Sciatic nerve (tissue), 2 donors: ENCODE data around the gene ADPRH. TPM values are rescaled to one million over a fixed set of nuclear protein-coding genes. Genes with fewer than 3 reads are reported as not detected.
"Not testable (repeated sequence)": the region's sequence is repeated elsewhere in the genome, so short reads cannot be mapped to it uniquely, and the experiment has no call there.

Experiments
- ATAC-seq: fragments of 200-7000 bp; cut with Tn5 transposase; one replicate; pipeline ENCODE4 v1.9.1; 2020; ENCODE audit warnings: mild to moderate bottlenecking, moderate library complexity
- DNase-seq: peaks from one replicate; pipeline ENCODE4 v3.0.0-alpha.2; 2020; ENCODE audit warnings: low spot score
- intact Hi-C: fragments of 100-400 bp; cut with DNase I; formaldehyde crosslinking; loops from one replicate; pipeline ENCODE4 v1.14.2; 2022
- total RNA-seq: library from RNA; stranded (reverse); fragmentation: NEBNext Ultra II Directional; extraction: Animal tissue kit (Norgen Biotek cat#: 25700); gene quantifications from one replicate; pipeline ENCODE4 v1.2.1, GENCODE V29; 2021
- donor health status: DM: no; HTN: no; CAD: no.
- donor health status: DM: no; HTN: no; CAD: no.

The ADPRH gene
- total RNA-seq, 1 donor from 2014 or later: 9.3 TPM

DNA sequence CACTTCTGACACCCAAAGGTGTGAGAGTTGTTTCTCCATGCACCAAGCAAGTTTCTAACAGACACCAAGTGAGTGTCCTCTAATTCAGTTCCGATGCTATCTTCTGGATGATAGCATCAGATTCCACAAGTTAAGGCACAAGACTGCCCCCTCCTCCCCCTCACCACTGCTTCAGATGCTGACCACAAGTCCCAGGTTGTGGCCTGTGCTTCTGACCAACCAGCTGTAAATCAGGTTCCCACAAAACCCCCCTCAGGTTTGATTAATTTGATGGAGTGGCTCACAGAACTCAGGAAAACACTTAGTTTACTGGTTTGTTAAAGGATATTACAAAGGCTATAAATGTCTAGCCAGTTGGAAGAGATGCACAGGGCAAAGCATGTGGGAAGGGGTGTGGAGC lies 11.4 kb downstream of the ADPRH start:
- no peak for DNase-seq
- ATAC-seq: no peak
- intact Hi-C loops: no loop called here

DNA sequence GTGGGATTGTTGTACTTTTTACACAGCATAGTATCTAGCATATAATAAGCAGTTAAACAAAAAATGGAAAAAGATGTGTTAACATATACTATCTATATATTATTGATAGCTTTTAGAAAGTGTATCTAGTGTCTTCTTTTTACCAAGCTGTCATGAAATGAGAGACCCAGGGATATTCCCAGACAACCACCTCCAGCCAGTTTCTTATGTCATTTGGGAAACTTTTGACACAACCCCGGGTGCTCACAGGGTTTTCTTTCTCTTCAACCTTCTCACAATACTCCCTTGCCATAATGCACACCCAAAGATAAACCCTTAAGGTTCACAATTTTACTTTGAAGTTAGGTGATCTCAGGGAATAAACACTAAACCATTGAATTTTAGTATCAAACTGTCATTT lies 13.6 kb downstream of the ADPRH start:
- intact Hi-C loops: no loop called here
- no peak for ATAC-seq
- no peak for DNase-seq

DNA sequence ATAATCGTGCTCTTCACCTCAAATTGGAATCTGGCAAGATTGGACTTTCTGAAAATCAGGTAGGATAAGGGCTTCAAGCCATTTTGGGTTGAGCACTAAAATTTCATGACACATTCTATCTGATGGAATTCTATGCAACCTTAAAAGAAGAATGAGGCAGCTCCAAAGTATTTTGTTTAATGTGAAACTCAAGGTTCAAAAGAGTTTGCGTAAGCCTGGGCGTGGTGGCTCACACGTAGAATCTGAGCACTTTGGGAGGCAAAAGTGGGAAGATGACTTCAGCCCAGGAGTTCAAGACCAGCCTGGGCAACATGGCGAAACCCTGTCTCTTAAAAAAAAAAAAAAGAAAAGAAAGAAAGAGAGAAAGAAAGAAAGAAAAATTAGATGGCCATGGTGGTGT lies 14.8 kb downstream of the ADPRH start:
- no peak for DNase-seq
- intact Hi-C loops: no loop called here
- ATAC-seq: no peak

DNA sequence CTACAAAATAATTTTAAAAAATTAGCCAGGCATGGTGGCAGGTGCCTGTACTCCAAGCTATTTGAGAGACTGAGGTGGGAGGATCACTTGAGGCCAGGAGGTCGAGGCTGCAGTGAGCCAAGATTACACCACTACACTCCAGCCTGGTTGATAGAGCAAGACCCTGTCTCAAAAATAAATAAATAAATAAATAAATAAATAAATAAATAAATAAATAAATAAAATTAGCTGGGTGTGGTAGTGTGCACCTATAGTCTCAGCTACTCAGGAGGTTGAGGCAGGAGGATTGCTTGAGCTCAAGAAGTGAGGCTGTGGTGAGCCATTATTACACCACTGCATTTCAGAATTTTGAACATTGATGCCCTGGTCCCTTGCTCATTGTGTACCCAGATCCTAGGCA lies 15.6 kb downstream of the ADPRH start:
- DNase-seq, intact Hi-C loops, ATAC-seq: not testable (repeated sequence)

DNA sequence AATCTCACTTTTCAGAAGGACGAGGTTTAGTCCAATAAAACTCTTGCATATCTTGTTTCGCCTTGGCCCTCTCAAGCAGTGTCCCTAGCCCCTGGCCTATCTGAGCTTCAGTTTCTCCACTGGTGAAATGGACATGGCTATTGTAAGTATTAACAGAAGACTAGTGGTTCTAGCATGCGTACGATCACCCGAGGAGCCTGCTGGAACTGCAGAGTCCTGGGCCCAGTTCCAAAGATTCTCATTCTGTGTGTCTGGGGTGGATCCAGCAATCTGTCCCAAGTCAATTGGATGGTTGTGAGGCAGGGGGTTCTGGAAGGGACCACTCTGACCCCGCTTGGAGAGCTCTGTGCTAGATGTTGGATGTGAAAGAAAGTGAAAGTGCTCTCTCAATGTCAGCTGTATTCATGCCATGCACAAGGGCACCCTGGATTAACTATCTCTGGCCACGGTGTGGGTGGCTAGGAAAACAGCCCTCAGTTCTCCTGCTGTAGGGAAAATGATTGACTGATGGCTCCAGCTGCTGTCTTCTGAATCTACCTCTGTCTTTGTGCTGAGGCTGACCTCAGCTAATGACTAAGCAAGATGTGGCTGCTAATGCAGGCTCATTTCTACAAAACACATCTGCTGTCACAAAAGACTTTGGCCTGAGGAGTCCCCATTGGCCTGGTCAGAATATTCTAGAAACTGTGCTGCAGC lies 16.5 kb downstream of the ADPRH start:
- no peak for ATAC-seq
- intact Hi-C loops: no loop called here
- no peak for DNase-seq

DNA sequence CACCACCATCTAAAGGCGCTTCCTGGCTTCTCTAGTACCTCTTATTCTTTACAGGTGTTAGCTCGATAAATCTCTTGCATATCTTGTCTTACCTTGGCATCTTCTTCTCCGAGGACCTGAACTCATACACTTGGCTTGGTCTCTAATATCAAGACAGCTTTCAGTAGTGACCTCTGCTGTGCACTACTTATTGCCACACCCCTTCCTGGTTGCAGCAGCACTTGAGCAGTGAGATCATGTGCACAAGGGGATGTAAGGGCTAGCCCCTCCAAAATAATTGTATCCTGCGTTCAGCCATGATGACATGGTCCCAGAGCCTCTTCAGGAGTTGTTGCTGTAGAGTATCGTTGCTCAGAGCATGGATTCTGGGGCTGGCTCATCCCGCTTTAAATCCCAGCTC lies 17.1 kb downstream of the ADPRH start:
- no peak for DNase-seq
- intact Hi-C loops: no loop called here
- ATAC-seq: no peak

DNA sequence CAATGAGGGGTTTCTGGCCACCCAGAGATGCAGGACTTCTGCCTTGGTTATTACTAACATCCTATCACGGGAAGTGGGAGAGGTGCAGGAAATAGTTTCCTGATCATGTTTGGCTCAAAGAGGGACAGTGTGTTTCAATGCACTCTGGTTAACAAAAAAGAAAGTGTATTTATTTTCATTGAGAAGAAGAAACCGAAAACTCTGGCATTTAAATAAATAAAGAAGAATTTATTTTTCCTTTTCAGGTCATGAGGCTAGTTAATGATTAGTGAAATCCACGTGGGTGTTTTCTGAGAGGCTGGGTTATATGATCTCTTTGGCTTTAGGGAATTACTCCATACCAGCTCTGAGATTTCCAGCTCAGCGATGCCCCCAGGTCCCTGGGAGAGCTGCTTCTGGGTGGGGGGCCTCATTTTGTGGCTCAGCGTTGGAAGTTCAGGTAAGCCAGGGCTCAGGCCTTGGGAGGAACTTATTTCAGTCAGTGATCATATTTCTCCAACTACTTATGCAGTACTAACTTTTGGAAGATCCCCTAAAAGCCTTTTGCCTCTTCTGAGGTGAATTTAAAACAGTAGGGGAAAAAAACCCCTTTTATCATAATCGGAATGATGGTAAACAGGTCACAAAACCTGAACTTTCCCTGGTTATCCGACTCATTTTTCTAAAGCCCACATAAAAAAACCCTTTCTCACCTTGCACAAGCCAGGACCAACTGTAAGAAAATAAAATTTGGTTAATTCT lies 18.4 kb downstream of the ADPRH start, which contains the start of gene PLA1A:
PLA1A (plus strand) TSS at position 338 of the 741 bp plus-strand sequence; CDS start at position 367, 29 bp downstream.
- no peak for ATAC-seq
- no peak for DNase-seq
- intact Hi-C loops: no loop called here

DNA sequence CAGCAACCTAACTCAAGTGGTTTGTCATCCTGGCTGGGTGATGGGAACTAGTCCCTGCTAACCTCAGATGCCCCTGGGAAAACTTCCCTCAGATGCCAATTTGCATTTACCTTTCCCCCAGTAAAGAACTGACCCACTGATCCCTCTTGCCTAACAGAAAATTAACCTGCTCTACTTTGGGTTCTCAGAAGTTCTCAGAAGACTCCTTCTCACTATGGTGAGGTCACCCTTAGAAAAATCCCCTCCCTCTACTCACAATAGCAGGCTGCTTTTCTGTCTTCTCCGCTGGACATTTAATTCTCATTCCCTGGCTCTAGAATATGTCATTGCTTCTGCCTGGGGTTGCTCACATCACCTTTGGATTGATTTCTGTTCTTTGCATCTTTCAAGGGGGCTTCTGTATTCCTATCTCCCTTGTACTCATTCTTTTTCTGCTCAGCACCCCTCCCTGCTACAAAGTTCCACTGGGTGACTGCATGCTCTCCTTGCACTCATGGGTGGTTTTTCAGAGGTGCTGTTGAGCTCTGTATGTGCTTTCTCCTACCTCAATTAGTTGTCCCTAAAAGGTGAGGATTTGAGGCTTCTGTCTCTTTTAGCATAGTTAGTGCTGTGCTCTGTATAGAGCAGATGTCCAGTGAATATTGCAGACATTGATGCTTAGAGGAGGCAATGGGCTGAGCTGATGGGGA lies 19.3 kb downstream of the ADPRH start:
- intact Hi-C loops: no loop called here
- ATAC-seq (no peak), DNase-seq (no peak)

DNA sequence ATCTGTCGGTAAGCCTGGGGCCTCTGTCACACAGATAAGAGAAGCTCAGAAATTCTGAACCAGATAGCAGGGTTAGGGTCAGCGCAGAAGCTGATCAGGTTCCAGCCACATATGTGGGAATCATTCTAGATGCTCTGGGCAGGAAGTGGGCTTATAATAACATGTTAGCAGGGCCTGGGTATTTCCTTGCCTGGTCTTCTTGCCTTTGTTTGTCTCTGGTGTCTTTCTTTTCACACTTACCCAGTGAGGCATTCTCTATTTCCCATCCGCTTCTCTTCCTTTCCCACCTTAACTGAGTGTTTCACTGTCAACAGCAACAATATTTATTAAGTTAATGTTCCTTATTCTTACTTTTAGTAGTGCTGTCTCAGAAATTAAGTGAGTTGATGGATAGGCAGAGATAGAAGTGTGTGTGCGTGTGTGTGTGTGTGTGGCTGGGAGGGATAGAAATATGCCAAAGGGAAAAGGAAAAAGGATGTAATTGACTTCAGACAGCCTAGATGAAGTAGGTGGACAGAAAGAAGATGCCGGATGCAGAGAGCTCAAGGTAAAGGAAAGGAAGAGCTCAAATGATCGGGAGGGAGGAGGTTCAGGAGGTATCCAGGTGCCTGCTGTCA lies 20.4 kb downstream of the ADPRH start:
- ATAC-seq (no peak), DNase-seq (no peak)
- intact Hi-C loops: no loop called here

DNA sequence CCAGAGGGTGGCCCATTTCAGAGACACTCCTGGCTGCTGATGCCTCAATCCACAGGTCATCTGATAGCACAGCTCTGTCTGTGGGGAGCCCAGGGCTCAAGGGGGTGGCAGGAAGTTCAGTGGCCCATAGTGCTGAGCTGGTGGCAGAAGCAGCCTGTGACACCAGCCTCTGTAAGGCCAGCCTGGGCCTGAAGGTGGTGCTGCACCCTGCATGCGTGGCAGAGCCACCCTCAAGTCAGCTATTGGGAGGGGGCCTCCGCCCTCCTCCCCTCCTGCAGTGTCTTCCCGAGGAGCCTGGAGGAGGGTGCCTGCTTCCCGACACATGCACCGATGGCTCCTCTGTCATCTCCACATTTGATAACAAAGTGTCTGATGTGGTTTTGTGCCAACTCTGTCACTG lies 21.4 kb downstream of the ADPRH start:
- DNase-seq: no peak
- intact Hi-C loops: no loop called here
- peak; percentile 17 for ATAC-seq

DNA sequence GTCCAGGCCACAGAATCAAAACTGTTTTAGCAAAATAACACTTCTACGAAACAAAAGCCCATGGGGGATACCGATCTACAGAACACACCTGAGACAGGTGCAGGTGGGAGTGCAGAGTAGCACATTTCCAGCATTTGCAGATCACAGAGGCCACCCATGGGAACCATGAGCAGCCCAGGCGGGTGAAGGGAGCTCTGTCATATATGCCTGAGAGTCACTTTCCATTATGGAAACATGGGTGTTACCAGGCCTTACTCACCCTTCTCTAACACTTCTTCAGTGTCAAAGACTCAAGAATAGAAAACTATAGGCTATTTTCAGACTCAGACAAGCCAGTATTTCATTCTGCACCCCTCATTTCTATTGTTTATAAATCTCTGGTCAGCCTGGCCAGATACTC lies 21.9 kb downstream of the ADPRH start:
- intact Hi-C loops: no loop called here

DNA sequence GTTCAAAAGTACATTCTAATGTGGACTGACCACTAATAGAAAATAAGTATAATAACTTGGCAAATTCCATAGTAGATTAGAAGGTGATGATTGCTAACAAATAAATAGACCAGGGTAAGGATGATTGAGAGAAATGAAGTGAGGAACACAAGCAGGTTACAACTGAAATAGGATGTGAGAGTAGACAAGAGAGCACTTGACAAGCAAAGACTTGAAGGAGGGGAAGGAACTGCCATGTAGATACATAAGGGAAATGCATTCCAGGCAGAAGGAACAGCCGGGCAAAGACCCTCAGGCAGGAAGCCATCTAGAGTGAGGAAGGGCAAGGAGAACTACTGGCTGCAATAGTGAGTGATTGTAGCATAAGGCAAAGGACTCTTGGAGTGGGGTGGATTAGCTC lies 23.4 kb downstream of the ADPRH start:
- ATAC-seq (no peak), DNase-seq (no peak)
- intact Hi-C loops: no loop called here

More for the DNA sequence above, 21.9 kb downstream of the ADPRH start:
- ATAC-seq (no peak), DNase-seq (no peak)

DNA sequence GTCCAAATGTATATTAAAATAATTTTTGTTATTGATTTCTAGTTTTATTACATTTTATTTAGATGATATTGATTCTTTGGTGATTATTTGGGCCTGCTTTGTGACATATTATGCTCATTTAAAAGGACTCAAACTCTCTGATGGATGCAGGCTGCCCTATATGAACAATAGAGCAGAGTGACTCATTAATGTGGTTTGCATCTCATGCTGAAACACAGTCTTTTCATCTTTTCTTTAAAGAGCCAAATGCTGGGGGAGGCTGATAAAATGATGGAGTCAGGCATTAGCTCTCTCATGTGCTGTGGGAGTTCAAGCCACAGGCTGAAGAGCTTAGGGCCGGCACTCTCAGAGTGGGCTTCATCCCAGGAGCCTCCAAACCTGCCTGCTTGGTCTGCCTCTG lies 25.6 kb downstream of the ADPRH start:
- intact Hi-C loops: no loop called here
- DNase-seq (no peak), ATAC-seq (no peak)

DNA sequence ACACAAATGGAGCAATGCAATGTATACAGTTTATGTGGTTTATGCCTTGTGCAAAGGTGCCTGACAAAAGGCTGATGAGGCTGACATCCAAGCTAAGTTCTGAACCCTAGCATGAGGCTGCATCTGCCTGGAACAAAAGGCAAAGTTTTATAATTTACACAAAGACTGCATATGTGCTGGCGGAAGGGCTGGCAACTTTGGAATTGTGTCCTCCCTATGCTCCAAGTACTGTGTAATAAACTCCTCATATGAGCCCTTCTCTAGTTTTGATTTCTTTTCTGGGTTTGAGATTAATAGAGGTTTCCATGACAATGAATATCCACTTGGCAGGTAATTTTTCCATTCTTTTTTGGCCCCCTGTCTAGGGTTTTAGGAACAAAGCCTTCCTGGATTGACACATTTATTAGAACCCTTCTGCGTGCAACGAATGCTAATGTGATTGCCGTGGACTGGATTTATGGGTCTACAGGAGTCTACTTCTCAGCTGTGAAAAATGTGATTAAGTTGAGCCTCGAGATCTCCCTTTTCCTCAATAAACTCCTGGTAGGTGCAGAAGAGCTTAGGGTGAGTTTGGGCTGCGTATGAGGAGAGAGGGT lies 29.2 kb downstream of the ADPRH start:
- intact Hi-C loops: no loop called here

DNA sequence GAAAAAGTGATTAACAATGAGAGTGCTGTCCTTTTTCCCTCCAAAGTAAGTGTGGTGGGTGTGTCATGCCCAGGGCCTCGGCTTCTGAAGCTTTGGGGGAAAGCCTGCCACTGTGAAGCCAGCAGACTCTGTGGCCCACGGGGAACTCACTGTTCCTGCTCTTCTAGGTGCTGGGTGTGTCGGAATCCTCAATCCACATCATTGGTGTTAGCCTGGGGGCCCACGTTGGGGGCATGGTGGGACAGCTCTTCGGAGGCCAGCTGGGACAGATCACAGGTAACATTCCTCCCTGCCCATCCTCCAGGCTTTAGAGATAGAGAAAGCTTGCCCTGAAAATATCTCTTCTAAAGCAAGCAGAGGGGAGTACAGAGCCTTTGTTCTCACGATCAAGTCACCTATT lies 30.0 kb downstream of the ADPRH start:
- no peak for DNase-seq
- intact Hi-C loops: no loop called here
- no peak for ATAC-seq

More for the DNA sequence above, 29.2 kb downstream of the ADPRH start:
- ATAC-seq: no peak
- no peak for DNase-seq

DNA sequence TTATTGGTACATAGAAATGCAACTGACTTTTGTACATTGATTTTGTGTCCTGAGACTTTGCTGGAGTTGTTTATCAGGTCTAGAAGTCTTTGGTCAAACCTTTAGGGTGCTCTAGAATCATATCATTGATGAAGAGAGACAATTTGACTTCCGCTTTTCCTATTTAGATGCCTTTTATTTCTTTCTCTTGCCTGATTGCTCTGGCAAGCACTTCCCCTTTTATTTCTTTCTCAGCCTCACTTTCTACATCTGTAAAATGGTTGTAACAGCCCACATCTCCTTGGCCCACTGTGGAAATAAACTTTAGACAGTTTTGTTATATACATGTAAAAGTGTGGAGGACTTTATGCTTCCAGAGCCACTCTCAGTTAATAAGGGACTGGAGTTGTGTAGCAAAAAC lies 32.4 kb downstream of the ADPRH start:
- ATAC-seq: no peak
- no peak for DNase-seq

DNA sequence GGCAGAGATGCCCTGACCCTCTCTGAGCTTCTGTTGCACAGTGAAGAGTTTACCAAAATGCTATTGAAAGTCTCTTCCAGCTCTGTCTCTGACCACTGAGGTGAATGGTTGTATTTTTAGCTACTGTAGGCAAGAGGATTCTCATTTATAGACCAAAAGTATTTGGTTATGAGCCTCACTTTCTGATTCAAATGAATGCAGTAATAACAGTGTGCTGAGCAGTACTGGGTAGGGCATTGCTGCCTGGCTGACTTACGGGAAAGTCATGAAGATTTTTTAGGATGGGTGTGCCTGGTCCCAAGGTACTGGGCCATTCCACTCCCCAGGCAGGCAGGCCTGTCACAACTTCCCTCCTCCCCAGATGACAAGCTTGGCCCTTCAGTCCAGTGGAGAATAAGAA lies 33.9 kb downstream of the ADPRH start:
- intact Hi-C loops: no loop called here
- DNase-seq (no peak), ATAC-seq (no peak)

More for the DNA sequence above, 32.4 kb downstream of the ADPRH start:
- intact Hi-C loops: no loop called here

DNA sequence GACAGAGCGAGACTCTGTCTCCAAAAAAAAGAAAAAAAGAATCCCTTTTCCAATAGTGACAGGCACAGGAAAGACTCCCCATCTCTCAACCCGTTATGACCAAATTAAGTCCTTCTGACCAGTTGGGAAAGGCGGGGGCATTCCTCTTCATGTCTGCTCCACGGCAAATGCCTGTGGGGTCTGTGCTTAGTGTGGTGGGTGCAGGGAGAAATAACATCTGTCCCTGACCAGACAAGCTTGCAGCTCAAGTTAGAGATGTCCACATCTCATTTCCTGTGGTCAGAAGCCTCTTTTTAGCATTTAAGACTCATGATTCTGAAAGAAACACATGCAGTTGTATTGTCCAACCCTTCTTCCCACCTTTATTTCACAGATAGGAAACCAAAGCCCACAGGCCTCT lies 34.6 kb downstream of the ADPRH start:
- ATAC-seq: no peak
- intact Hi-C loops: no loop called here
- no peak for DNase-seq

DNA sequence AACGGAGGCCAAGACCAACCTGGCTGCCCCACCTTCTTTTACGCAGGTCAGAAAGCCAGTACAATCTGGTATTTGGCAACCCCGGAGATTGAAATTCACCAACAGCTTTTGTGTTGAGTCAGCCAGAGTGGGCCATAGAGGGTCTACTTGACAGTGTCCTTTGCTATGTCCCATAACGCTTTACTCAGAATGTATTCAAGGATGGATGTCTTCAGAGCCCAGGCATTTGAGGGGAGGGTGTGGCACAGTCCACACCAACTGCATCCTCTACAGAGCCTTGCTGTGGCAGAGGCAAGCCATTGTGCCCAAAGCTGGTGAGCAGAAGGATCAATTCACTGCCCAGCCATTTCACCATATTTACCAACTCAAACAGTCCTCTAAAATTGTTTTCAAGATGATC lies 36.8 kb downstream of the ADPRH start:
- intact Hi-C loops: no loop called here
- no peak for ATAC-seq
- no peak for DNase-seq
